Measurements from ENCODE around the gene RFX7.

- no peak for TF ChIP-seq ZNF341 (tag by site-specific recombination; IDR thresholded peaks at IDR 0.05; ENCODE audit: low read depth)
- no peak for TF ChIP-seq HOXA7 (CRISPR knock-in tag; IDR thresholded peaks at IDR 0.05; ENCODE audit: borderline replicate concordance)
- TF ChIP-seq CTCF (tag by site-specific recombination; IDR thresholded peaks at IDR 0.05) = no peak
- TF ChIP-seq ZBTB1 (tag by site-specific recombination; IDR thresholded peaks at IDR 0.05) = no peak
- no peak for TF ChIP-seq PRDM10 (tag by site-specific recombination; IDR thresholded peaks at IDR 0.05)
- no peak for TF ChIP-seq ZNF792 (tag by site-specific recombination; IDR thresholded peaks at IDR 0.05)
- no peak for TF ChIP-seq ZNF302 (tag by site-specific recombination; IDR thresholded peaks at IDR 0.05; ENCODE audit: low read depth)
- TF ChIP-seq YY1 (tag by site-specific recombination; IDR thresholded peaks at IDR 0.05) = no peak
These were observed 28.8 kb upstream of the RFX7 start for GRCh38 chr15:56272454-56272853.

All from HEK293 (cell line).